Activated CD4-positive, CD25-positive, alpha-beta regulatory T cell treated with anti-CD3 and anti-CD28 coated beads, Interleukin-2, amount 50 U/mL, for 16 hours (primary cell): ENCODE data around the gene CD79B.
"Not testable (repeated sequence)": the region's sequence is repeated elsewhere in the genome, so short reads cannot be mapped to it uniquely, and the experiment has no call there.

Source experiments
- DNase-seq: peaks from one replicate; pipeline ENCODE4 v3.0.0-alpha.2; 2020; ENCODE audit warnings: low read depth, low spot score

The CD79B gene

DNA sequence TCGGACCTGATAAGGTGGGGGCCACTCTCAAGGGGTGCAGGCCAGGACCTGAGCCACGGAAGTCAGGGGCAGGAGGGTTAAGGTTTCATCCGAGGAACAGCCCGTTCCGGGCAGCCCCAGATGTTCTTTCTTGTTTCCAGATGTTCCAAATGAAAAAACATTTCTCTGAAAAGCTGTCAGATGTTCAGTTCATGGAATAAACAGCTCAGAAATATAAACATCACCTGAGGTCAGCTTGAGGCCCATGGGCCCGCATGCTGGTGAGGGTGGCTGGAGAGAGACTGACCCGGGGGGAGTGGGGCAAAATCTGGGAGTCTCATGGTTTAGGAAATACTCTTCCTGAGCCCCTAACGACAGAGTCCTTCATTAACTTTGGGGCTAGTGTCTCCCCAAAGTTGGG lies 1.5 kb upstream of the CD79B start:
- no peak for DNase-seq

DNA sequence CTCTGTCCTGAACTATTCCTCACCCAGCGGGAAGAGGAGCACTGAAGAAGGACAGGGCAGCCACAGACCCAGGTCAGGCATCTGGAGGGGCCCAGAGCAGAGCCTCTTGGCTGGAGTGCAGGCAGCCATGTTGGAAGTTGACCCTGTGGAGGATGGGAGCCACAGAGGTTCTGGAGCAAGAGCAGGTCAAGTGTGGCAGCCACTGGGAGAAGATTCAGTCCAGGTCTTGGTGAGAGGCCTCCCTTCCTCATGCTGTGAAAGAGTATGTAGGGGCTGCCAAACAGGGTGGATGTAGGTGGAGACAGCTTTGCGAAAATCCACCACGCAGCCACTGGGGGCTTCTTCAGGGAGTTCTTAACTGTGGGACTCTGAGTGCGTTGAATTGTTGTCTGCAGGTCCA lies 590 bp upstream of the CD79B start:
- no peak for DNase-seq

DNA sequence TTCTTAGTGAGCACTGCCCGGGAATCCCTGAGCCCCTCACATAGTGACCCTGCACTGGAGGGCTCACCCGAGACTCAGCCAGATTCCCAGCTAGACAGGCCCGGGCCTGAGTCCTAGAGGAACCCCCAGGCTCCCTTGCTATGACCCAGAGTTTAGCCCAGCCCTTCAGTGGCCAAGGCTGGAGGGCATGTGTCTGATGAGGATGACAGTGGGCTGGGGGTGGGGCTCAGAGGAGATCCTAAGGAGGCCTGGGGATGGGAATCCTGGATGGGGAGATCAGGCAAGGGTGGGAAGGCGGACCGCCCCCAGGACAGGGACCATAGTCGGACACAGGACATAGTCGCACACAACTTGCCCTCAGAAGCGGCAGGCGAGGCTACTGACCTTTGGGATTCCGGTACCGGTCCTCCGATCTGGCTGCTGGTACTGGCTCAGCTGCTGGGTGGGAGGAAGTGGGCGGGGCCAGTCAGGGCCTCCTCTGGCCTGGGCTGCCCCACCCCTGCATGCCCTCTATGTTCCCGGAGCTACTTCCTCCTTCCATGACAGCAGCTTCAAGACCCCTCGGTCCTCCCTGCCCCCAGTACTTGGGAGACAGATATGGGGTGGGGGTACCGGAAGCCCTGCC lies 1.1 kb downstream of the CD79B start:
- no peak for DNase-seq

DNA sequence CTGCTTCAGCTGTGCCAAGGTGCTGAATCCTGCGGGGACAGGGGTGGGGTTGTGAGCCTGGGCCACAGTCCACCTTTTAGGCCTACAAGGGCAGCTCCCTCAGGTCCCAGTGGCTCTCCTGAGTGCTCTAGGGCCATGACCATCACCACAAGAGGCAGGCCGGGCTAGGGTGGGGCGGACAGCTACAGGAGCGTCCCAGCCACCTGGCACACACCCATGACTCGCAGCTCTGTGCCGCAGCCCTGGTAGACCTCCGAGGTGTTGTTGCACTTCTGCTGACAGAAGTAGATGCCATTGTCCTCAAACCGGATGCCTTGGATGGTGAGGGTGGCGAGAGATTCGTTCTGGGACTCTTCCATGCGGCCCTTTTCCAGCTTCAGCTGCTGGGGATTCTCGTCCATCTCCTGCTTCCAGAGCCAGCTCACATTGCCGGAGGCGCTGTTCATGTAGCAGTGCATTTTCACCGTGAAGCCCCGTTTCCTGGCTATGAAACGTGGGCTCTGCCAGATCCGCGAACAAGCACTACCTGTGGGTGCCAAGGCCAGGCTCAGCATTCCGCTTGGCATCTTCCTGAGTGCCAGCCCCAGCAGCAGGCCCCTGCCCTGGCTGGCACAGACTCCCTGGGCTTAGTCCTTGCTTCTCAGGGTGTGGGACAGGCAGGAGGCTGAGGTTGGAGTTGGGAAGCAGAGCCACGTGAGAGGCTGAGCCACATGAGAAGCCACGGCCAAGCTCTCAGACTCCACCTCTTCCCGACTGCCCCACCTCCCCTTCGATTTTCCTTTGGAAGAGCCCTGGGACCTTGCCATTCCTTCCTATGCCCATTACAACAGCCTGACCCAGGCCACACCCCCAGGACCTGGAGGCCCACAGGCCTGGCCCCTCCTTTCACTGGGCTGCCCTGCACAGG lies 2.0 kb downstream of the CD79B start:
- no peak for DNase-seq

DNA sequence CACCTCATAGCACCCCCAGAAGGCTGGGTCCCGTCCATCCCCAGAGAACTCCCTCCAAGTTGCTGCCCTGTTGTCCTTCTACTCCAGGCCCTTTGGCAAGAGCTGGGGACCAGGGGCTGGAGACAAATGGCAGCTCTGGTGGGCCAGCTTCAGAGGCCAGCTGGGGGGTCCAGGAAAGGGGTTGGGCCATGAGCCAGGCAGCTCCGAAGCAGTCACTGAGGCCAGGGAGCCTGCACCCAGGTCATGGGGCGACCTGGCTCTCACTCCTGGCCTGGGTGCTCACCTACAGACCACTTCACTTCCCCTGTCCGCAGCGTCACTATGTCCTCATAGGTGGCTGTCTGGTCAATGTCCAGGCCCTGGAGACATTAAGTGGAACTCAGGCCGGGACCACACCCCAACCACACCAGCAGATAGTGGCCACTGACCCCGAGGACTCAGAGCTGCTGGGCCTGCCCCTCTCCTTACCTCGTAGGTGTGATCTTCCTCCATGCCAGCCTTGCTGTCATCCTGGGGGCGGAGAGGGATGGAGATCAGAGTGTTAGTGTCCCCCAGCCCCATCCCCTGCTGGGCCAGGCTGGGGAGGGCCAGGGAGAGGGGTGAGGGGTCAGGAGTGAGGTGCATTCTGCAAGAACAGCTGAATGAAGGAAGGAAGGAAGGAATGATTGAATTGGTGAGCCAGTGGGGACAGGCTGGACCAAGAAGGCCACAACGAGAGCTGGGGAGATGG lies 3.0 kb downstream of the CD79B start:
- no peak for DNase-seq

DNA sequence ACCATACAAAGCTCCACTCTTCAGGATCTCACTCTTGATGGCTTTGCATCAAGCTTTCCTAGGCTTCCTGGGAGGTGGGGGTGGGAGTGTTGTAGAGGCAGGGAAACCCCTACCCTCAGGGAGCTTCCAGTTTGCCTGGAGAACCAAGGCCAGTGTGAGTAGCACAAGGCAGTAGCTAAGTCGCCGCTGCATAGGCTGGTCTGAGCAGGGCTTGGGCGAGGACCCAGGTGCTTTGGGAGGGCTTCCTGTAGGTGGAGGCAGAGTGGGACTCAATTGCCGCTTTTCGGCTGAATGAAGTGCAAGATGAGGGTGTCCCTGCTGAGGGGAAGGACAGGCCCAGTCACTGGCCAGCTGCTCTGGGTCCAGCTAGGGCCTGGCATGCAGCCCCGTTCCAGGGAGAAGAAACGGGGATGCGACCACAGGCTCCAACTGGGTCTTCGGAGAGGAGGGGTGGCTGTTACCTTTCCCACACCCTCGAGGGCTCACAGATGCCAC lies 3.9 kb downstream of the CD79B start:
- no peak for DNase-seq

DNA sequence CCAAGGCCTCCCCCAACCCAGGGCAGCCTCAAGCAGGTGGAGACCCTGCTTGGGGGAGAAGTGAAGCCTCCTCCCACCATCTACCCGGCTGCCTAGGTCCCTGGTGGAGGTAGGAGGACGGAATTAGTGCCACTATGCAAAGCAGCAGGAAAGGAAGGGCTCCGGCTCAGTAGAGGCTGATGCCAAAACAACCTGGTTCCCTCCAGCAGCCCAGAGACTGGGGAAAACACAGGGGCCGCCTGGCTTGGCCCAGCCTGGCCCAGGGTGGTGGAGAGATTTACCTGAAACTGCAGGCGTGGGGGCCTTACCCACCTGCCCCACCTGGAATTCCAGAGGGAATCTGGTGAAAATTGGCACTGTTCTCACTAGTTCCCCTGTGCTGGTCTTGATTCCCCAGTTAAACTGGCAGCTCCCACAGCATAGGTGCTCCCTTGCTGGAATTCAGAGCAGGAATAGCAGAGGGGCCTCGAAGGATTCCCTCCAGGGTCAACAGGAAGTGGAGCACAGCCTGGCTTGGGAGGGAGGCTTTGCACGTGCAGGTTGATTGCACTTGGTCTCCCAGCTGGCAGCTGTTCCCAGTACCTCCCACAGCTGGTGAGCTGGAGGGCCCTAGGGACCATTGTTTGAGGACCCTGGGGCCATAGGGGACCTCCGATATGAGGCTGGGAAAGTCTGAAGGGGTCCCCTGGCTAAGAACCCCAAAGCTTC lies 4.5 kb downstream of the CD79B start:
- no peak for DNase-seq

DNA sequence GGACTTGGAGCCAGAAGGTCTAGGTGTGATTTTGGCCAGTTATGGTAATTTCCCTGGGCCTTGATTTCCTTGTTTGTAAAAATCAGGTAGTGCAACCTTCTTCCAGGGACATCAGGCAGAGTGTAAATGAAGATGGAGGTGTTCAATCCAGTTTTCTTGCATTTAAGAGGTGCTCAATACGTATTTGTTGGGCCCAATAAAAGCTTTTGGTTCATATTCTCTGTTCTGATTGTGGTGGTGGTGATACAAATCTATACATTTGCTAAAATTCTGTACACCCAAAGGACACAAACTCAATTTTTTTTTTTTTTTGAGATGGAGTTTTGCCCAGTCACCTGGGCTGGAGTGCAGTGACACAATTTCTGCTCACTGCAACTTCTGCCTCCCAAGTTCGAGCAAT lies 6.0 kb downstream of the CD79B start:
- DNase-seq = no peak

DNA sequence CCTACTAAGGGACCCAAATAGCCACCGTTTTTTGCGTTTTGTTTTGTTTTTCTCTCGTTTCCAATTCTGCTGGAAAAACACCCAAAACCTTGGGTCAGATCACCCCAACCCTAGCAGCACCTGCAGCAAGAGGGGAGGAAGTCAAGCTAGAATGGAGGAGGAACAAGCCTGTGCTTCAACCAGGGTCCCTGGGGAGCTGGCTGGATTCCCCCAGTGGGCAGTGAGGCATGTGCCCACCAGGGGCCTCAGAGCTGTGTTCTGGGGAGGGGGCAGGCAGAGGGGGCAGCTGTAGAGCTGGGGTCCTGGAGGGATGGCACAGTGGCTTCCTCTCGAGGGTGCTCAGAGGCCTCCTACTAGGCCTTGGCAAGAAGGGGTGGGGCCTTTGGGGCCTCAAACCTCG lies 6.5 kb downstream of the CD79B start:
- DNase-seq = no peak

DNA sequence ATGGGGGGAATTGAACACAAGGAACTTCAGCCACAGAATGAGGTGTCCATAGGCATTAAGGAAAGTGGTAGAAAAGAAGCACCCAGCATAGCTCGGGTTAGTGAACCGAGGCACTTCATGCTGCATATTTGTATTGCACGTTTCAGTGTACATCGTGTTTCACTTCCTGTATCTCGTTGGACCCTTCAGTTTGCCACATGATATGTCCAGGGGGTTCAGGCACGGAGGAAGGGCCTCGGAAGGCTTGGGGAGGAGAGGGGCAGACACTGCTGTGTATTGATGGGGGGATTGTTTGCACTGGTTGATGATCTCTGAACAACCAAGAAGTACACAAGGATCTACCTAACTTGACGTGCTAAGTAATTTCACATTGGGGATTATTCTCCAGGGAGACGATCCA lies 9.7 kb downstream of the CD79B start:
- DNase-seq = not testable (repeated sequence)

DNA sequence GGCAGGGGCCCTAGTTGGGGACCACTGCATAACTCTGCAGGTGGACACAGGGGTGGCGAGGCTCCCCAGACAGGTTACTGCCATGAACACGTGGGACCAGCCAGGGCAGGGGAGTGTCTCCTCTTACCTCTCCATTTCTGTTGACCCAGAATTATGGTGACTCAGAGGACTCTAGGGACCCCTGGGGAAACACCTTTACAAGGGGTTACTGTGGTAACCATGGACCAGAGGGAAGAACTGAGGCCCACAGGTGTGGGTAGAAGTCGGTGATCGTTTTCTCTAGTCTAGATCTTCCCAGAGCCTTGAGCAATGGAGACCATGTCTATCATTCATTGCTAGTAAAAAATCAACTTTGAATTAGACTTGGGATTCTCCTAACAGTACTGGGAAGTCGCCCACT lies 11.4 kb downstream of the CD79B start:
- not testable (repeated sequence) for DNase-seq

DNA sequence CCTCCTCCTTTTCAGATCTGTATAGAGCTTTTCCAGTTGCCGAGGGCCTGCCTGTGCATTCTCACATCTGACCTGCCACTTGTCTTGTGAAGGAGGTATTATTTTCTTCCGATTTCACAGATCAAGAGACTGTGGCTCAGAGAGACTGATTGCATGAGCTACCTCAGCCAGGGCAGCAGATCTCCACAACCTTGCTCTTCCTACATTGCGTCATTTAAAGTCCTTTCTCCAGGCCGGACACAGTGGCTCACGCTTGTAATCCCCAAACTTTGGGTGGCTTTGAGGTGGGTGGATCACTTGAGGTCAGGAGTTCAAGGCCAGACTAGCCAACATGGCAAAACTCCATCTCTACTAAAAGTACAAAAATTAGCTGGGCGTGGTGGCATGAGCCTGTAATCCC lies 12.1 kb downstream of the CD79B start:
- not testable (repeated sequence) for DNase-seq

DNA sequence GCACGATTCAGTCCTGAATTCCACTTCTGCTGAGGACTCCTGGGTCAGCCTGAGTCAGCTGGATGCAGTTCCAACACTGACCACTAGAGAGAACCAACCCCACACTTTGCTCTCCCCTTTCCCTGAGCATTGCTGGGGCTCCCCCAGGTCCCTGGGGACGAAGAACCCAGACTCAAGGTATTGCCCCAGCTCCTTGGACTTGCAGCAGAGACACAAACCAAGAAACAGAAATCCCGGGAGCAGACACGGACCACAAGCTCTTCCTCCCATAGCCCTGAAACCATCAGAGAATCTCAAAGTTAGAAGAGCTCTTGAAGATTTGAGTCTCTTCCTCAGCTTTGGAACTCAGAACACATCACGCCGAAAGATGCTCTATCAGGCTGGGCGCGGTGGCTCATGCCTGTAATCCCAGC lies 12.8 kb downstream of the CD79B start:
- peak; percentile 44 for DNase-seq

DNA sequence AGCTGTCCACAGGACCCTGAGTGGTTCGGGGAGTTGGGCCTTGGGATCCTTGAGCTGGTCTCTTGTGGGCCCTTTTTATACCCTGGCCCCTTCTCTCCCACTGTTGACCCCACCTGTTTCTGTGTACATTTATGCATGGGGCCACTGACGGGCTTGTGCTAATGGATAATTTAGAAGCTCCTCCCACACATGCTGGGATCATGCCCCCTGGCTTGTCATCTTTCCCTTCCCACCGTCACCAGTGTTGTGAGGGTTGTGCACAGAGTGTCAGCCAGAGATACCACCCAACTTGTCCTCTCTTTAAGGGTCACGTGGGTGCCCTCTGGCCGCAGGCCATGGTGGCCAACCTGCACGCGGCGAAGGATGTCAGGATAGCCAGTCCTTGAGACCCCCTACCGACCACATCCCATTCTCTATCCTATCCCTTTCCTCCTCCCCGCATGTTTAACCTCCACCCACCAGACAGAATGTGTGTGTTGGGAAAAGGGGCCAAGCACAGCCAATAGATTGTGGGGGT lies 13.3 kb downstream of the CD79B start, which contains the start of gene GH1:
Gene GH1 (minus strand): TSS at position 51 of the 517 bp plus-strand sequence. CDS start 63 bp downstream, outside the sequence.
- DNase-seq = not testable (repeated sequence)

DNA sequence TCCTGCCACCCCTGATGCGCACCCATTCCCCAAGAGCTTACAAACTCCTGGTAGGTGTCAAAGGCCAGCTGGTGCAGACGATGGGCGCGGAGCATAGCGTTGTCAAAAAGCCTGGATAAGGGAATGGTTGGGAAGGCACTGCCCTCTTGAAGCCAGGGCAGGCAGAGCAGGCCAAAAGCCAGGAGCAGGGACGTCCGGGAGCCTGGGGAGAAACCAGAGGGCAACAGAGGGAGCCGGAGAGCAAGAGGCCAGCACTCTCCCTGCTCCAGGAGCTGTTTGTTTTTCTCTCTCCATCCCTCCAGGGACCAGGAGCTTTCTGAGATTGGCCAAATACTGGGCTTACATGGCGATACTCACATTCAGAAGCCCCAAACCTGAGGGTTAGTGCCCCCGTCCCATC lies 13.8 kb downstream of the CD79B start:
- DNase-seq = no peak

DNA sequence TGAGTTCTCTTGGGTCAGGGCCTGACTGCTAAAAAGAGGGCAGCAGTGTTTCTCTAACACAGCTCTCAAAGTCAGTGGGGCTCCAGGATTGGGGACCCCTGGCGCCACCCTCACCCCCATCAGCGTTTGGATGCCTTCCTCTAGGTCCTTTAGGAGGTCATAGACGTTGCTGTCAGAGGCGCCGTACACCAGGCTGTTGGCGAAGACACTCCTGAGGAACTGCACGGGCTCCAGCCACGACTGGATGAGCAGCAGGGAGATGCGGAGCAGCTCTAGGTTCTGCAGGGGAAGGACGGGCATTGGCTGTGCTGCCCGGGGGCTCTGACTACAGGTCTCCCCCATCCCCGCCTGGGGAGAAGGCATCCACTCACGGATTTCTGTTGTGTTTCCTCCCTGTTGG lies 14.5 kb downstream of the CD79B start:
- DNase-seq = no peak

DNA sequence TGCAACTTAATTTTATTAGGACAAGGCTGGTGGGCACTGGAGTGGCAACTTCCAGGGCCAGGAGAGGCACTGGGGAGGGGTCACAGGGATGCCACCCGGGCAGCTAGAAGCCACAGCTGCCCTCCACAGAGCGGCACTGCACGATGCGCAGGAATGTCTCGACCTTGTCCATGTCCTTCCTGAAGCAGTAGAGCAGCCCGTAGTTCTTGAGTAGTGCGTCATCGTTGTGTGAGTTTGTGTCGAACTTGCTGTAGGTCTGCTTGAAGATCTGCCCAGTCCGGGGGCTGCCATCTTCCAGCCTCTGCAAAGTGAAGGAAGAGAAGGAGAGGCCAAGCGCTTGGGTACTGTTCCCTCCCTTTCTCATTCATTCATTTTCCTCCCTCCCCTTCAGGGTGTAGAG lies 14.9 kb downstream of the CD79B start:
- DNase-seq = not testable (repeated sequence)

DNA sequence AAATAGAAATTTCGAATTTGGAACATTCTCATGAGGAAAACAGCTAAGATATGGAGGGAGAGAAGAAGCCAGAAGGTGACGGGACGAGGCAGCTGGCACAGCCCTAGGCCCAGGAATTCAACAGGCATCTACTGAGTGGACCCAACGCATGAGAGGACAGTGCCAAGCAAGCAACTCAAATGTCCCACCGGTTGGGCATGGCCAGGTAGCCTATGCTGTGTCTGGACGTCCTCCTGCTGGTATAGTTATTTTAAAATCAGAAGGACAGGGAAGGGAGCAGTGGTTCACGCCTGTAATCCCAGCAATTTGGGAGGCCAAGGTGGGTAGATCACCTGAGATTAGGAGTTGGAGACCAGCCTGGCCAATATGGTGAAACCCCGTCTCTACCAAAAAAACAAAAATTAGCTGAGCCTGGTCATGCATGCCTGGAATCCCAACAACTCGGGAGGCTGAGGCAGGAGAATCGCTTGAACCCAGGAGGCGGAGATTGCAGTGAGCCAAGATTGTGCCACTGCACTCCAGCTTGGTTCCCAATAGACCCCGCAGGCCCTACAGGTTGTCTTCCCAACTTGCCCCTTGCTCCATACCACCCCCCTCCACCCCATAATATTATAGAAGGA lies 15.5 kb downstream of the CD79B start:
- no peak for DNase-seq

DNA sequence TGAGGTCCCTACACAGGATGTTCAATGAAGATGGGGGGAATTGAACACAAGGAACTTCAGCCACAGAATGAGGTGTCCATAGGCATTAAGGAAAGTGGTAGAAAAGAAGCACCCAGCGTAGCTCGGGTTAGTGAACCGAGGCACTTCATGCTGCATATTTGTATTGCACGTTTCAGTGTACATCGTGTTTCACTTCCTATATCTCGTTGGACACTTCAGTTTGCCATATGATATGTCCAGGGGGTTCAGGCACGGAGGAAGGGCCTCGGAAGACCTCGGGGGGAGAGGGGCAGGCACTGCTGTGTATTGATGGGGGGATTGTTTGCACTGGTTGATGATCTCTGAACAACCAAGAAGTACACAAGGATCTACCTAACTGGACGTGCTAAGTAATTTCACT lies 16.4 kb downstream of the CD79B start:
- DNase-seq = not testable (repeated sequence)

DNA sequence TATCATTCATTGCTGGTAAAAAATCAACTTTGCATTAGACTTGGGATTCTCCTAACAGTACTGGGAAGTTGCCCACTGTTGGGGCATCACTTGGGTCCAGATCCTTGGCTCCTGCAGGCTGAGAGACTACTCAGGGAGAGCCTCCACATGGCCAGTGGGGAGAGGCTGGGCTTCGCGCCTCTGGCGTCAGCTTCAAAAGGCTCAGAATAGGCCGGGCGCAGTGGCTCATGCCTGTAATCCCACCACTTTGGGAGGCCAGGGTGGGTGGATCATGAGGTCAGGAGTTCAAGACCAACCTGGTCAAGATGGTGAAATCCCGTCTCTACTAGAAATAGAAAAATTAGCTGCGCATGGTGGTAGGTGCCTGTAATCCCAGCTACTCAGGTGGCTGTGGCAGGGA lies 17.7 kb downstream of the CD79B start:
- no peak for DNase-seq

DNA sequence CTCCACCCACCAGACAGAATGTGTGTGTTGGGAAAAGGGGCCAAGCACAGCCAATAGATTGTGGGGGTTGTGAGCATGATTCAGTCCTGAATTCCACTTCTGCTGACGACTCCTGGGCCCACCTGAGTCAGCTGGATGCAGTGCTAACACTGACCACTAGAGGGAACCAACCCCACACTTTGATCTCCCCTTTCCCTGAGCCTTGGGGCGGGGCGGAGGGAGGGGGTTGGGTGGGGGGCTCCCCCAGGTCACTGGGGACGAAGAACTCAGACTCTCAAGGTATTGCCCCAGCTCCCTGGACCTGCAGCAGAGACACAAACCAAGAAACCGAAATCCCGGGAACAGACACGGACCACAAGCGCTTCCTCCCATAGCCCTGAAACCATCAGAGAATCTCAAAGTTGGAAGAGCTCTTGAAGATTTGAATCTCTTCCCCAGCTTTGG lies 20.5 kb downstream of the CD79B start:
- DNase-seq = peak; percentile 40
